22Rv1 (cell line): Measurements from ENCODE around the gene SSMEM1.

Source experiments
- CTCF ChIP-seq: fragments of 450-650 bp; IDR thresholded peaks from 2 replicates; pipeline ENCODE4 v1.5.1; 2017; ENCODE audit warnings: mild to moderate bottlenecking
- ZFX ChIP-seq: fragments of 450-650 bp; IDR thresholded peaks from 2 replicates; pipeline ENCODE4 v1.6.1; 2017; ENCODE audit warnings: antibody characterized with exemption, borderline replicate concordance

- TF ChIP-seq CTCF (no peak), ZFX (no peak)
Measured at GRCh38 chr7:130162196-130162595, 45.5 kb upstream of the SSMEM1 start.
